Retinal pigment epithelial cell (primary cell): ENCODE data around the gene ATP9A.

Experiments used
- DNase-seq: peaks from one replicate; pipeline ENCODE4 v3.0.0-alpha.2; 2010; ENCODE audit warnings: low read depth
- H3K4me3 ChIP-seq: 2 replicates; pipeline ENCODE4 v1.5.1; 2011; ENCODE audit warnings: mild to moderate bottlenecking, low read length, control low read depth, moderate library complexity
- CTCF ChIP-seq: conservative IDR thresholded peaks from 2 replicates; pipeline ENCODE4 v1.5.1; 2011; ENCODE audit warnings: low read depth, low read length, control low read depth, inconsistent platforms

The ATP9A gene

GRCh38 chr20:51800060-51800871, 32.1 kb upstream of the ATP9A start:
- DNase-seq = no peak
- peak; percentile 96 for TF ChIP-seq CTCF
- peak overlapping the region; percentile 53 for H3K4me3 ChIP-seq

GRCh38 chr20:51799401-51799860, 31.2 kb upstream of the ATP9A start:
- no peak for DNase-seq
- no peak for TF ChIP-seq CTCF

GRCh38 chr20:51797357-51798025, 29.3 kb upstream of the ATP9A start:
- DNase-seq = no peak
- TF ChIP-seq CTCF = no peak
- H3K4me3 ChIP-seq = no peak overlapping the region

More at GRCh38 chr20:51799401-51799860, 31.2 kb upstream of the ATP9A start:
- H3K4me3 ChIP-seq = no peak overlapping the region

GRCh38 chr20:51796340-51796739, 28.1 kb upstream of the ATP9A start:
- DNase-seq = no peak
- TF ChIP-seq CTCF = no peak
- H3K4me3 ChIP-seq = no peak overlapping the region

- no peak for DNase-seq
- H3K4me3 ChIP-seq = no peak overlapping the region
- TF ChIP-seq CTCF = no peak
Measured at GRCh38 chr20:51792960-51793359, 24.8 kb upstream of the ATP9A start.

- no peak overlapping the region for H3K4me3 ChIP-seq
- TF ChIP-seq CTCF = no peak
- DNase-seq = no peak
Measured at GRCh38 chr20:51791626-51792025, 23.4 kb upstream of the ATP9A start.

GRCh38 chr20:51790256-51790655, 22.1 kb upstream of the ATP9A start:
- no peak for DNase-seq
- TF ChIP-seq CTCF = no peak
- H3K4me3 ChIP-seq = no peak overlapping the region
